H1 (cell line): ENCODE results near the gene ADARB2. TPM values are rescaled to one million over a fixed set of nuclear protein-coding genes. Genes with fewer than 3 reads are reported as not detected.

Experiments
- CTCF ChIA-PET: fragments of 300-600 bp; sonication (Branson Sonifier 250); formaldehyde crosslinking; loops from one replicate; lab custom pipeline; 2021; ENCODE audit not compliant: partially characterized antibody; lab: Charles Lee
- POLR2A ChIA-PET: fragments of 300-600 bp; sonication (Branson Sonifier 250); formaldehyde crosslinking; loops from one replicate; lab custom pipeline; 2021; ENCODE audit warnings: inconsistent platforms; ENCODE audit not compliant: partially characterized antibody; lab: Charles Lee
- DNase-seq, 2 experiments: peaks; one replicate each; pipeline versions ENCODE4 v3.0.0 to v3.0.0-alpha.2; 2010 to 2022; ENCODE audit warnings: low spot score in 2 of 2, low read depth in 1 of 2, mixed read lengths in 1 of 2
- FAIRE-seq: peaks from 2 replicates; lab custom pipeline; 2011; peaks lifted over from hg19 to GRCh38; lab: Jason Lieb, UNC
- H2AFZ ChIP-seq: 2 replicates; pipeline ENCODE4 v1.8.1; 2012; ENCODE audit warnings: low read length, inconsistent platforms
- H2AK5ac ChIP-seq: 2 replicates; pipeline ENCODE4 v1.6.1; 2013; ENCODE audit warnings: low read depth, low read length
- H2BK120ac ChIP-seq: replicated peaks from 2 replicates; pipeline ENCODE3; 2013; ENCODE audit warnings: low read depth, low read length, inconsistent platforms
- H2BK12ac ChIP-seq: 2 replicates; pipeline ENCODE4 v1.6.1; 2013; ENCODE audit warnings: low read depth, low read length
- H2BK15ac ChIP-seq: 2 replicates; pipeline ENCODE4 v1.6.1; 2013; ENCODE audit warnings: low read length
- H2BK20ac ChIP-seq: 2 replicates; pipeline ENCODE4 v1.6.1; 2013; ENCODE audit warnings: low read length
- H2BK5ac ChIP-seq: 2 replicates; pipeline ENCODE4 v1.6.1; 2013; ENCODE audit warnings: low read depth, low read length
- H3K14ac ChIP-seq: 2 replicates; pipeline ENCODE4 v1.6.1; 2013; ENCODE audit warnings: inconsistent platforms; ENCODE audit not compliant: insufficient read length
- H3K18ac ChIP-seq: 2 replicates; pipeline ENCODE4 v1.6.1; 2013; ENCODE audit warnings: low read length; ENCODE audit errors: extremely low read depth
- H3K23ac ChIP-seq: 2 replicates; pipeline ENCODE4 v1.6.1; 2013; ENCODE audit warnings: inconsistent platforms; ENCODE audit not compliant: insufficient read length
- H3K23me2 ChIP-seq: 2 replicates; pipeline ENCODE4 v1.6.1; 2013; ENCODE audit warnings: low read depth, low read length
- H3K27ac ChIP-seq: 2 replicates; pipeline ENCODE4 v1.6.1; 2011; ENCODE audit warnings: low read depth, low read length, inconsistent platforms
- H3K27me3 ChIP-seq, 4 experiments: replicated peaks in 1 of 4; 1 replicate in 1 of 4; 2 replicates in 3 of 4; pipeline versions ENCODE4 v1.6.1 to v1.8.1; 2011 to 2013; ENCODE audit warnings: low read length in 3 of 4, mild to moderate bottlenecking in 3 of 4, inconsistent platforms in 2 of 4, mixed read lengths in 2 of 4, moderate library complexity in 1 of 4; ENCODE audit not compliant: control insufficient read depth in 3 of 4, insufficient read depth in 3 of 4; ENCODE audit errors: extremely low read depth in 1 of 4
- H3K36me3 ChIP-seq, 4 experiments: 2 replicates each; pipeline versions ENCODE4 v1.6.1 to v1.8.1; 2011 to 2013; ENCODE audit warnings: mild to moderate bottlenecking in 4 of 4, low read length in 3 of 4, moderate library complexity in 2 of 4, control low read depth in 1 of 4, inconsistent platforms in 1 of 4; ENCODE audit not compliant: insufficient read depth in 4 of 4, control insufficient read depth in 2 of 4
- H3K4ac ChIP-seq: replicated peaks from 2 replicates; pipeline ENCODE3; 2013; ENCODE audit warnings: low read length, low read depth, mixed read lengths, inconsistent platforms; ENCODE audit not compliant: insufficient read length
- H3K4me1 ChIP-seq, 4 experiments: replicated peaks in 1 of 4; 1 replicate in 1 of 4; 2 replicates in 3 of 4; pipeline versions ENCODE4 v1.6.1 to v1.8.1; 2011 to 2013; ENCODE audit warnings: low read length in 3 of 4, inconsistent platforms in 2 of 4, mixed read lengths in 1 of 4; ENCODE audit not compliant: insufficient read depth in 4 of 4, control insufficient read depth in 3 of 4
- H3K4me2 ChIP-seq, 2 experiments: 2 replicates each; pipeline versions ENCODE4 v1.6.1 to v1.8.1; 2011 to 2013; ENCODE audit warnings: low read depth in 2 of 2, low read length in 2 of 2, control low read depth in 1 of 2, inconsistent platforms in 1 of 2, mild to moderate bottlenecking in 1 of 2; ENCODE audit not compliant: insufficient read depth in 1 of 2
- H3K4me3 ChIP-seq, 4 experiments: fragments of 200-600, 300-600 bp in 1 of 4; sonication (generic), shearing (Covaris generic), sonication (Bioruptor Twin) in 1 of 4; 2 replicates each; pipeline versions ENCODE4 v1.5.1 to v1.8.1; 2011 to 2016; ENCODE audit warnings: low read length in 4 of 4, low read depth in 3 of 4, control low read depth in 2 of 4, inconsistent platforms in 2 of 4, mild to moderate bottlenecking in 2 of 4, mixed read lengths in 1 of 4, moderate library complexity in 1 of 4; ENCODE audit not compliant: insufficient read depth in 2 of 4; ENCODE audit errors: extremely low read depth in 1 of 4
- H3K56ac ChIP-seq: replicated peaks from 2 replicates; pipeline ENCODE3; 2013; ENCODE audit warnings: low read depth, mild to moderate bottlenecking, mixed read lengths, low read length, inconsistent platforms; ENCODE audit not compliant: insufficient read length
- H3K79me1 ChIP-seq: 2 replicates; pipeline ENCODE4 v1.6.1; 2013; ENCODE audit warnings: low read depth, low read length, control low read depth
- H3K79me2 ChIP-seq, 2 experiments: 2 replicates each; pipeline versions ENCODE4 v1.6.1 to v1.8.1; 2012 to 2013; ENCODE audit warnings: low read length in 2 of 2, mild to moderate bottlenecking in 2 of 2, inconsistent platforms in 1 of 2; ENCODE audit not compliant: insufficient read depth in 2 of 2, control insufficient read depth in 1 of 2
- H3K9ac ChIP-seq, 4 experiments: replicated peaks in 1 of 4; 1 replicate in 1 of 4; 2 replicates in 3 of 4; pipeline versions ENCODE4 v1.6.1 to v1.8.1; 2011 to 2013; ENCODE audit warnings: low read depth in 3 of 4, low read length in 3 of 4, control low read depth in 2 of 4, mild to moderate bottlenecking in 2 of 4, moderate library complexity in 2 of 4, inconsistent platforms in 1 of 4; ENCODE audit errors: extremely low read depth in 1 of 4
- H3K9me3 ChIP-seq, 2 experiments: 2 replicates each; pipeline versions ENCODE4 v1.6.1 to v1.8.1; 2012 to 2013; ENCODE audit warnings: mild to moderate bottlenecking in 2 of 2, moderate library complexity in 2 of 2, control low read depth in 1 of 2, inconsistent platforms in 1 of 2, low read depth in 1 of 2, low read length in 1 of 2, mixed read lengths in 1 of 2; ENCODE audit not compliant: insufficient read depth in 2 of 2
- H4K20me1 ChIP-seq, 2 experiments: replicated peaks in 1 of 2; 2 replicates each; pipeline versions ENCODE3 to v1.8.1; 2011 to 2013; ENCODE audit warnings: inconsistent platforms in 2 of 2, low read length in 2 of 2, mild to moderate bottlenecking in 1 of 2; ENCODE audit not compliant: insufficient read depth in 2 of 2, control insufficient read depth in 1 of 2
- H4K5ac ChIP-seq: 2 replicates; pipeline ENCODE4 v1.6.1; 2013; ENCODE audit warnings: low read length, low read depth, mixed read lengths, inconsistent platforms; ENCODE audit not compliant: insufficient read length
- H4K8ac ChIP-seq: 2 replicates; pipeline ENCODE4 v1.8.0; 2013; ENCODE audit warnings: mild to moderate bottlenecking, moderate library complexity, low read length, inconsistent platforms; ENCODE audit not compliant: insufficient read depth; ENCODE audit errors: extremely low read depth
- H4K91ac ChIP-seq: replicated peaks from 2 replicates; pipeline ENCODE3; 2013; ENCODE audit warnings: low read length, mixed read lengths, inconsistent platforms; ENCODE audit not compliant: insufficient read length
- BCL11A ChIP-seq, 2 experiments: IDR thresholded peaks; one replicate each; pipeline ENCODE4 v1.6.1; 2011; ENCODE audit warnings: low read depth in 2 of 2, low read length in 2 of 2, mild to moderate bottlenecking in 2 of 2
- EZH2 ChIP-seq: fragments of 200-600 bp; sonication (generic); IDR thresholded peaks from 2 replicates; pipeline ENCODE4 v1.7.1; 2012; ENCODE audit warnings: low read depth, mild to moderate bottlenecking, moderate library complexity, low read length, inconsistent platforms; ENCODE audit not compliant: severe bottlenecking
- POU5F1 ChIP-seq: IDR thresholded peaks from 2 replicates; pipeline ENCODE4 v1.6.1; 2011; ENCODE audit warnings: low read depth, mild to moderate bottlenecking, low read length, moderate library complexity
- RNF2 ChIP-seq: fragments of 200-900, 300-1000 bp; sonication (generic); IDR thresholded peaks from 2 replicates; pipeline ENCODE4 v1.7.1; 2016; ENCODE audit warnings: borderline replicate concordance, low read depth, mild to moderate bottlenecking, antibody characterized with exemption, low read length; ENCODE audit not compliant: poor library complexity, severe bottlenecking; ENCODE audit errors: missing control alignments
- SIRT6 ChIP-seq: IDR thresholded peaks from one replicate; pipeline ENCODE4 v1.7.1; 2012; ENCODE audit warnings: low read length, inconsistent platforms
- SIX5 ChIP-seq: IDR thresholded peaks from 2 replicates; pipeline ENCODE4 v1.6.1; 2011; ENCODE audit warnings: mild to moderate bottlenecking, low read depth, low read length
- TAF1 ChIP-seq: IDR thresholded peaks from 2 replicates; pipeline ENCODE4 v1.6.1; 2011; ENCODE audit warnings: mild to moderate bottlenecking, low read depth, low read length
- TEAD4 ChIP-seq: IDR thresholded peaks from 2 replicates; pipeline ENCODE4 v1.6.1; 2012; ENCODE audit warnings: low read depth, low read length, inconsistent platforms, mixed read lengths
- WGBS, 2 experiments: shearing (Covaris generic) in 1 of 2; methylation state at CpG; one replicate each; pipeline versions ENCODE4 v1.1.6 to v1.1.7; 2013 to 2015; ENCODE audit warnings: low lambda C conversion rate in 2 of 2, mixed read lengths in 2 of 2, inconsistent platforms in 1 of 2, low coverage in 1 of 2, missing lambda C conversion rate in 1 of 2; ENCODE audit not compliant: insufficient replicate concordance in 2 of 2, insufficient coverage in 1 of 2, insufficient read length in 1 of 2; ENCODE audit errors: extremely low coverage in 1 of 2, missing lambda C conversion rate in 1 of 2; 5-methylcytosine and 5-hydroxymethylcytosine counted together
- polyA plus RNA-seq, 7 experiments: library from polyadenylated mRNA; depleted of rRNA in 3 of 7; stranded (reverse) in 5 of 7; unstranded in 2 of 7; fragments of >200 nt in 5 of 7; fragments of 200-250 nt in 2 of 7; gene quantifications; 1 replicate in 5 of 7; 2 replicates in 1 of 7; 4 replicates in 1 of 7; pipeline versions ENCODE4 v1.2.1 to v1.2.3, GENCODE V29; 2011 to 2013; ENCODE audit warnings: missing spikeins in 2 of 7, mixed read lengths in 2 of 7
- total RNA-seq: library from RNA; stranded (reverse); fragmentation: NEBNext Ultra II Directional; extraction: Animal tissue kit (Norgen Biotek cat#: 25700); gene quantifications from 2 replicates; pipeline ENCODE4 v1.2.1, GENCODE V29; 2021
- TF ChIP-seq, protein P1 (sequence below), 3 experiments: IDR thresholded peaks; 1 replicate in 2 of 3; 2 replicates in 1 of 3; pipeline versions ENCODE4 v1.5.1 to v1.6.1; 2011; ENCODE audit warnings: low read length in 3 of 3, mild to moderate bottlenecking in 3 of 3, inconsistent platforms in 2 of 3, low read depth in 1 of 3, moderate library complexity in 1 of 3; ENCODE audit not compliant: insufficient read depth in 1 of 3; ENCODE audit errors: control extremely low read depth in 1 of 3

Gene ADARB2
- total and polyA plus RNA-seq, 2 of the 8 experiments (the other 6 are each of a cell fraction or from before 2014, with no cell fraction given), result 2.2 to 2.8 TPM

DNA sequence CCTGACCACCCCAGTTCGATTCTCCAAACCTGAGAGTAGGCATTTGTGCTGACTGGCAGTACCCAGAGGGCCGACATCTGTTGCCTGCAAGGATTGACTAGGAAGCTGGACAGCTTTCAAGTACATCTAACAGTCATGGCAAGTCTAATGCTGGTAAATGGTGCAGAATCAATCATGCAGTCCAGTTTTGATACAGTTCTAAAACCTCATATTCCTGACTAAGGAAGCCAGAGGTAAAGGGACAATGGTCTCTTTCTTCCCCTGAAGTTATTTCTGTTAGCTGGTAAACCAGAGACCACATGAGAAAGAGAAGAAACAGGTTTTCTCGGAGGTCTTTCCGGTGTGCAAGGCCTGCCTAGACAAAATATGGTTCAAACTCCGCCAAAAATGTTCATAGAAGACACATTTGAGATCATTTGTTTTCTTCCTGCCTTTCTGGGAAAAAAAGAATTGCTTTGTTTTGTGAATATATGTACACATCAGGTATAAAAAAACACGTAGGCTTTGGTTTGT, 584.0 kb downstream of the ADARB2 start:
- Histone ChIP-seq H3K36me3 (no peaks in the 10 kb centered on the region), H2BK15ac (no peak overlapping the region), H3K79me2 (no peaks in the 10 kb centered on the region), H2BK120ac (no peak overlapping the region), H3K4me1 (no peaks in the 10 kb centered on the region; a peak in 1 of 7 replicates), H3K79me1 (no peaks in the 10 kb centered on the region), H4K5ac (no peak overlapping the region), H3K23me2 (no peaks in the 10 kb centered on the region), H3K4me2 (no peak overlapping the region), H4K20me1 (peaks cover 0 to 4% of the 10 kb centered on the region in 2 experiments), H2AFZ (no peak overlapping the region), H3K4ac (no peak overlapping the region), H3K27me3 (peaks cover 0 to 2% (median 0%) of the 10 kb centered on the region in 4 experiments; a peak in 2 of 7 replicates), H4K91ac (no peak overlapping the region), H3K4me3 (no peak overlapping the region), H2BK20ac (no peak overlapping the region), H3K9me3 (no peaks in the 10 kb centered on the region), H3K18ac (no peak overlapping the region), H2BK5ac (no peak overlapping the region), H3K27ac (no peak overlapping the region), H3K9ac (no peak overlapping the region), H4K8ac (no peak overlapping the region), H2AK5ac (no peak overlapping the region), H3K14ac (no peak overlapping the region), H2BK12ac (no peak overlapping the region), H3K56ac (no peak overlapping the region), H3K23ac (no peak overlapping the region)
- TF ChIP-seq EZH2 (no peak), TEAD4 (no peak), RNF2 (no peak), SIRT6 (no peak), TAF1 (no peak), SIX5 (no peak), POU5F1 (no peak), BCL11A (IDR thresholded peaks at IDR 0.05; ENCODE audit: low read depth in 2 of 2, low read length in 2 of 2) (no peak)
- TF ChIP-seq, protein P1, sequence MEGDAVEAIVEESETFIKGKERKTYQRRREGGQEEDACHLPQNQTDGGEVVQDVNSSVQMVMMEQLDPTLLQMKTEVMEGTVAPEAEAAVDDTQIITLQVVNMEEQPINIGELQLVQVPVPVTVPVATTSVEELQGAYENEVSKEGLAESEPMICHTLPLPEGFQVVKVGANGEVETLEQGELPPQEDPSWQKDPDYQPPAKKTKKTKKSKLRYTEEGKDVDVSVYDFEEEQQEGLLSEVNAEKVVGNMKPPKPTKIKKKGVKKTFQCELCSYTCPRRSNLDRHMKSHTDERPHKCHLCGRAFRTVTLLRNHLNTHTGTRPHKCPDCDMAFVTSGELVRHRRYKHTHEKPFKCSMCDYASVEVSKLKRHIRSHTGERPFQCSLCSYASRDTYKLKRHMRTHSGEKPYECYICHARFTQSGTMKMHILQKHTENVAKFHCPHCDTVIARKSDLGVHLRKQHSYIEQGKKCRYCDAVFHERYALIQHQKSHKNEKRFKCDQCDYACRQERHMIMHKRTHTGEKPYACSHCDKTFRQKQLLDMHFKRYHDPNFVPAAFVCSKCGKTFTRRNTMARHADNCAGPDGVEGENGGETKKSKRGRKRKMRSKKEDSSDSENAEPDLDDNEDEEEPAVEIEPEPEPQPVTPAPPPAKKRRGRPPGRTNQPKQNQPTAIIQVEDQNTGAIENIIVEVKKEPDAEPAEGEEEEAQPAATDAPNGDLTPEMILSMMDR (IDR thresholded peaks at IDR 0.05; ENCODE audit: control extremely low read depth in 1 of 3, insufficient read depth in 1 of 3, low read depth in 1 of 3, low read length in 3 of 3), result no peak
- 89% methylated on average over 6 of the region's 6 CpGs; no CpG with 5 or more reads in 1 of the 2 experiments for WGBS, 2 experiments
- ChIA-PET POLR2A (interaction anchor here (1.2 kb wide), 1 partner anchor 43 kb away, joined by 3 read pairs; no protein-coding TSS in a partner anchor), CTCF (no interaction called here)
- FAIRE-seq, result no peak
- no peak for DNase-seq
